Cerebellar nuclear complex (tissue), 1 donor: Measurements from ENCODE around the gene TRIP6.
"Not testable (repeated sequence)": the region's sequence is repeated elsewhere in the genome, so short reads cannot be mapped to it uniquely, and the experiment has no call there.

ENCODE experiments used
- DNase-seq, 2 experiments: peaks; one replicate each; lab custom pipeline; 2025; lab: John Stamatoyannopoulos, UW

Gene TRIP6

DNA sequence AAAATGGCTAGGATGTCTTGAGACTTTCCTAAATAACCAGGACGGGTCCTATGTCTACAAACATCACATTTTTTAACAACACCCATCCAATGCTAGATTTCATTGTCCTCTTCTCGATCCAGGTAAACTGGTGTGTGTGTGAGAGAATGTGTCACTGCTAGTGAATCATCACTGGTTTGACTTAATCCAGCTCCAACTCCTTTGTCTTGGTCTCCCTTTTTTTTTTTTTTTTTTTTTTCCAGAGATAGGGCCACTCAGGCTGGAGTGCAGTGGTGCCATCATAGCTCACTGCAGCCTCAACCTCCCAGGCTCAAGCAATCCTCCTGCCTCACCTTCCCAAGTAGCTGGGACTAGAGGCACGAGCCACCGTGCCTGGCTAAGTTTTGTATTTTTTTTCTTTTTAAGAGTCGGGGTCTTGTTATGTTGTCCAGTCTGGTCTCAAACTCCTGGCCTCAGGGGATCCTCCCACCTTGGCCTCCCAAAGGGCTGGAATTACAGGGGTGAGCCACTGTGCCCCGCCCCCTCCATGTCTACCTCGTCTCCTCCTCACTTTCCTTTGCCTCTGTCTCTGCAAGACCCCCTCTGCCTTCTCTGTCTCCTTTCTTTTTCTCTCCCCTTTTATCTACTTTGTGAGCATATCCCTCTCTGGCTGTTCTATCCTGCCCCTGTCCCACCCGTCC lies 24.5 kb downstream of the TRIP6 start:
- DNase-seq = no peak

DNA sequence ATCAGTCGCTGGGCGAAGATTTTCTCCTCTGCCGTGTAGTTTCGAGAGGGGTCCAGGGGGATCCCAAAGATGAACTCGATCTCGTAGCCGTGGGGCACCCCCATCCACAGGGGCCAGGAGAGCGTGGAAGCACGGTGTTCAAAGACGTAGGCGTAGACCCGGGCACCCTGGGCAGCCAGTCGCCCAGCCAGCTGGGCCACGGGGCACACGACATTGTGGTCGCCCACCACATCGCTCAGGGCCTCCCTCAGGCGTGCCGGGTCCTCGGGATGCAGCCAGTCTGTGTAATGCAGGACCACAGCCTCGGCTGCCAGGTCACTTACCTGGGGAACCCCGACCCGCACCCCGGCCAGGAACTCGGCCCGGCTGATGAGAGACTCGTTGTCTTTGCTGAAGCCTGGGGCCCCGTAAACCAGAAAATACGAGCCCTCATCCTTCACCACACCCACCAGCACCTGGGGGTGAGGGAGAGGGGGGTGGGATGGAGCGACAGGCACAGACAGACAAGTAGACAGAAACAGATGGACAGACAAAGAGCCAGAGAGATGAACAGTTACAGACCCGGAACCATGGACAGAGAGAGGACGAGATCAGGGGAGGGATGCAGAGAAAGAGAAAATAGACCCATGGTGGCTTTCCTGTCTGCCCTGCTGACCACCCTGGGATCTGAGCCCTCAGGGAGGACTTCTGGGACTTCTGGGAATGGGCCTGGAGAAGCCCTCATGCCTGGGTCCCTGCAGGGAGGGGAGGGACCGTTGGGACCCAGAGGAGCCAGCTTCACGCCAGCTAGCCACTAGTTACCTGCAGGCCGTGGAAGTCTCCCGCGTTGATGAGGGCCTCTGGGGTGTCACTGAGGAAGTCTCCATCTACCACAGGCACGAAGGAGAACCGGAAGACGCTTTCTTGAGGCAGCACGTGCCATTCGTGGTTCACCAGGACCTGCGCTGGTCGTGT lies 25.5 kb downstream of the TRIP6 start:
- DNase-seq = no peak

DNA sequence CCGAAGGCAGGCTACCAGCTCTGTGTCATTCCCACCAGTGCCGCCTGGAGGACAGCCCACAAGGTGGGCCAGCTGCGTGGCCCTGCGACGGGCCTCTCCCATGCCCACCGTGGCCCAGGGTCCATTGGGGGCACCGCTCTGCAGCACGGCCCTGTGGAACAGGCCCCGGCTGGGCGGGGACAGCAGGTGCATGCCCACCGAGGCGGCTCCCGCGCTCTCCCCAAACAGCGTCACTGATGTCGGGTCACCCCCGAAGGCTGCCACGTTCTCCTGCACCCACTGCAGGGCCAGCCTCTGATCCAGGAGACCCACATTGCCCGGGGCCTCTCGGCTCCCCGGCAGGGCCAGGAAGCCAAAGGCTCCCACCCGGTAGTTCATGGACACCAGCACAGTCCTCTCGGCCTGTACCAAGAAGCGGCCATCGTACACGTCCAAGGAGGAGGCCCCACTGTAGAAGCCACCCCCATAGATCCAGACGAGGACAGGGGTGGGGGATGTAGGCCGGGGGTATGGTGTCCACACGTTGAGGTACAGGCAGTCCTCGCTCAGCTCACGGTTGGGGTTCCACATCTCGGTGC lies 26.2 kb downstream of the TRIP6 start:
- DNase-seq = no peak

DNA sequence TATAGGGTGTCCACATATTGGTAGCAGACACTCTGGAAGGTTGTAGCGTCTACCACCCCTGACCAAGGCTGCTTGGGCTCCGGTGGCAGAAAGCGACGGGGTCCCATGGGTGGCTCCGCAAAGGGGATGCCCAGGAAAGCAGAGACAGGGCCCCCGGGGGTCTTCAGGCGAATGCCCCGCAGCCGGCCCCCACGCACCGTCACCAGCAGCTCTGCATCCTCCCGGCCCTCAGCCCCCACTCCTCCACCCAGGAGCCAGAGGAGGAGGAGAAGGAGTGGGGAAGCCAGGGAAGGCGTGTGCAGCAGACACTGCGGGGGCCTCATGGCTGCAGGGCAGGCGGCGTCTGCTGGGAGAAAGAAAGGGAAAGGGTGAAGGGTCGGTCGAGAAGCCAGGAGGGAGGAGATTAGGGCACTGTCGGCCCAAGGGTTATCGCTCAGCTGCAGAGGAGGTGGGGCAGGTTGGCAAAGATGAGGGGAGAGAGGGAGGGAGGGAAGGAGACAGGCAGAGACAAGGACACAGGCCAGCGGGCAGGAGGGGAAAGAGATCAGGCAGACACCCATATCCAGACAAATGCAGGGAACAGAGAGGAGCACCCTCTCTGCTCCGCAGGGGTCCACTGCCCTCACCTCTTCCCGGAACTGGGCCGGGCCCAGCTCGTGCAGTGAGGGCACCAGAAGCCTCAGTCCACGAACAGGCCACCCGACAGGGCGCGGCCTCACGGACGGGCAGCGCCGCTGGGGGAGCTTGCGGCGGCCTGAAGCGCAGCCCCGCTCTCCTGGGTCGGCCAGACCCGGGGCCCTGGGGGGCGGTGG lies 26.9 kb downstream of the TRIP6 start:
- DNase-seq = no peak

DNA sequence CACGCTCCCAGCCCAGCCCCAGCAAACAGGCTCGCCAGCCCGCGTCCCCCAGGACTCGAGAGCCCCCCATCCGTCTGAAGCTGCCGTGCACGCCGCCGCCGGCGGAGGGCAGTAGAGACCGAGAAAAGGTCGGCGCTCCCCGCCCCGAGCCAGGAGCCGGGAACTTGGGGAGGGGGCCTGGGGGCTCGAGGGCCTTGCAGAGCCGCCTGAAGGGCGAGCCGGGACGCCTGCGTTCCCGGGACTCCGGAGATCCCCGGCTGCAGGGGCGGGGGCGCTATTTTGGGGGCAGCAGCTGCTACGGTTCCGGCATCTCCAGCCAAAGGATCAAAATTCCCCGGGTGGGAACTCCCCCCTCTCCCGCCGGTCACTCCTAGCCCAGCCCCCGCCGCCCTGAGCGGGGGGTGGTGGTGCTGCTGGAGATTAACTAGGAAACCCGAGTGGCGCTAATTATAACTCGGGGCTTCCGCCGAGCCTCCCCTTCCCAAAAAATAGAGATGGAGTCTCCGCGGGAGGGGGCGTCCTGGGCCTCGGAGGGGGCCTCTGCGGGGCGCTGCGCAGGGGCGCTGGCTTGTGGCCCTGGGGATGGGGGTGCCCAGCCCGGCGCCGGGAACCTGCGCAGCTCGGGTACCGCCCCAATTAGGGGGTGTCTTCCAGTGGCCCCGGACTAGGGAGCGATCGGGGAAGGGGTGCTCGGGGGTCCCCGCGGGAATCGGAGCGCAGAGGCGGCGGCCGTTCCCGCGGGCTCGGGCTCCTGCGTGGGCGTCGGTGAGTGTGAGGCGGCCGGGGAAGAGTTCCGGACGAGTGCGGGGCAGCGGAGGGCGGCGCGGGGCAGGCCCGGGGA lies 27.9 kb downstream of the TRIP6 start:
- no peak for DNase-seq

DNA sequence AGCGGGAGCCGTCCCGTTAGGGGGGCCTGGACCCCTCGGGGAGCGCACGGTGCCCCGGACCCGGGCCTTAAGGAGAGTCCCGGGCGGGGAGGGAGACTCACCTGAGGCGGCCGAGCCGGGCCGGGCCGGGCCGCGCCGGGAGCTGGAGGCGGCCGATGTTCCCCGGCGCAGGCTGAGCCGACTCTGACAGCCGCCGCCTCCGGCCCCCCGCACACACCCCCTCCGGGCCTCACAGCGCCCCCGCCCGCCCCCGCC lies 28.4 kb downstream of the TRIP6 start, which contains the start of gene ACHE:
TSS of gene ACHE (minus strand) at position 188 of the 255 bp plus-strand sequence. CDS start 1,656 bp downstream, outside the sequence.
- DNase-seq = no peak

DNA sequence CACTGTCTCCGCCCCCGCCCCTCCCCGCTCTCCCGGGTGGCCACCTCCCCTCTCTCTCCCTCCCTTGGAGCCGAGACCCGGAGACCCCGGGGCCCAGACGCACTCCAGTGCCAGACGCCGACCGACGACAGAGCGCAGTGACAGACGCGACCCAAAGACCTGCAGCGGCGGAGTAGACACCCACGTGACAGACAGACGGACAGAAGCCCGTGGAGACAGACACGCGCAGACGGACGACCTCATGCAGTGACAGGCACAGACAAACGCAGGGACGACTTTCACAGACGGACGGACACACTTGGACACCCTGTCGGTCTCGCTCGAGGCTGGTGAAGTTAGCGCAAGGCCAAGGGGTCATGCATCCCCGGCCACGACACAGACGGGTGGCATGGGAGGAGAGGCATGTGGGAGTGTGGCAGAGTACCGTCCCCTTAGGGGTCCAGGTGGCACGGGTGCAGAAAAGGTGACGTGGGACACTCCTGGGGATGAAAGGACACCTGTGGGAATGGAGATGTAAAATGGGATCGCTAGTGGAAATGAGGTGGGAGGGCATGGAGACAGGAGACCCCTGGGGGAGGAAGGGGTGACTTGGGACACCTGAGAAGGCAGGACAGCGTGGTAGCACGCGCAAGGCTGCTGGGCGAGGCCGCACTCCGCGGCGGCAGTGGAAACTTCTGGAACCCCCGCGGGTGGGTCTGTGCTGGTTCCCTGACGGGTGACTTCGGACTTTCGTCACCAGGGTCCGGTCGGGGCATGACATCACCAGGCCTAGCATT lies 29.0 kb downstream of the TRIP6 start:
- DNase-seq = no peak

DNA sequence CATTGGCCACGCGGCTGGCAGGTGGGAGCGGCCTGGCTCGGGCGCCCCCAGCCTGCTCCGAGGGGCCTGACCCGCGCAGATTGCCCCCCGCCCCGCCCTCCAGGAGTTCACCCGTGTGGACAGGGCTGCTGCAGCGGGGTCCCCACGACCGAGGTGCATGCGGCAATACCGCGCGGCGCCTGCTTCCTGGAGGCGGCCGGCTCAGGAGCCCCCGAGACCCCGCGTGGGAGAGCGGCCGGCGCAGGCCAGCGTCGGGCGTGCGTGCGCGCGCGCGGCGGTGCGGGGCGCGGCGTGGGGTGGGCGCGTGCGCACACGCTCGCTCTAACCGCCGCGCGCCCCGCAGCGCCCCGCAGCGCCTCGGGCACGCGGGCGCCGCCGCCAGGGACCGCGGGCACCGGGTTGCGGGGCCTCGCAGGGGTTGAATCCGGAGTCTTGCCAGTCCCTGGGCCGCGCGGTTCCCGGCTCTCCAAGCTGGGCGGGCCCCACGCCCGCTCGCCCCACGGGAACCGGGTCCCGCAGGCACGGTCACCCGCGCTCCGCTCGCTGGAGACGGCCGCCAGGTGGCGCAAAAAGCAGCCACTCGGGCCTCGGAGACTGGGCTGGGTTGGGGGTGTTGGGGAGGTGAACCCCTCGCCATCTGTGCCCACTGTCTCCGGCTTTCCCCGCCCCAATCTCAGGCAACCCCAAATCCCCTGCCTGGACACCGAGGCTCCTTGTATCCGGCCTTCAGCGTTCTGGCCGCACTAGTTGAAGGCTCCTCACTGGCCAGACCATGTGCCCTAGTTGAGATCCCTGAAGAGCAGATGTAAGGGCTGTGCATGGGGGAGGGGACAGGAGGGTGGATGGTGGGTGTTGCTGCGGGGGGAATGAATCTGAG lies 29.8 kb downstream of the TRIP6 start:
- DNase-seq = peak in 1 of 2 experiments; percentile 24

DNA sequence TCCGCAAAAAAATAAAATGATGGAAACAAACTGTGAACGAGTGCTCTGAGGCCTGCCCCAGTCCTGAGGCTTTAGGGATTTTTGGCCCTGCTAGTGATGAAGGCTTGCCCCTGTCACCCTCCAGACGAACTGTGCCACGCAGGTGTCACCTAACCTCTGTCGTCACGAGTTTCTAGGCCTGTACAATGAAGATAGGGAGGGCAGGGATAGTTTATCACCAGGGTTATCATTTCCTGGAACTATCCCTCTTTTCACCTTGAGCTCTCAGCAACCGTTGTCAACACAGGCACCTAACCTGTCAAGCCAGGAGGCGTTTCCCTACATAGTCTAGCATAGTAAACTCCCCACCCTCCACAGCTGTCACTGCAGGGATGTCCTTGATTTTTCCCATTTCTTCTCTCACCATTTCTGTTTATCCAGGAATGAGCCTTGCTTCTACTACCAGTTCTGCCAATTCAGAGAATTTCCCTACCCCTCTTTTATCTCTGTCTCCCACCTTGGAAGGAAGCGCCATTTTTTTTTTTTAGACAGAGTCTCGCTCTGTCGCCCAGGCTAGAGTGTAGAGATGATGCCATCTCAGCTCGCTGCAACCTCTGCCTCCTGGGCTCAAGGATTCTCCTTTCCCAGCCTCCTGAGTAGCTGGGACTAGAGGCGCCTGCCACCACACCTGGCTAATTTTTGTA lies 30.7 kb downstream of the TRIP6 start:
- DNase-seq = no peak

DNA sequence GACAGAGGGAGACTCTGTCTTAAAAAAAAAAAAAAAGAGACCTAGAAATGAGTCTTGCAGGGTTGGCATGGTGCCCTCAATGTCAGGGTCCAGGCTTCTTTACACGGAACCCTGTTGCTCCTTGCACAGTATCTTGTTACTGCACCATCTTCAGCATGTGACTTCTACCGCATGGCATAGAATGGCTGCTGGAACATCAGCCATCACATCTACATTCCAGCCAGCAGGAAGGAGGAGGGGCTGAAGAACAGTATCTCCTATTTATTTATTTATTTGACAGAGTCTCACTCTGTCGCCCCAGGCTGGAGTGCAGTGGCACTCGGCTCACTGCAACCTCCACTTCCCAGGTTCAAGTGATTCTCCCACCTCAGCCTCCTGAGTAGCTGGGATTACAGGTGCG lies 32.2 kb downstream of the TRIP6 start:
- DNase-seq = no peak

DNA sequence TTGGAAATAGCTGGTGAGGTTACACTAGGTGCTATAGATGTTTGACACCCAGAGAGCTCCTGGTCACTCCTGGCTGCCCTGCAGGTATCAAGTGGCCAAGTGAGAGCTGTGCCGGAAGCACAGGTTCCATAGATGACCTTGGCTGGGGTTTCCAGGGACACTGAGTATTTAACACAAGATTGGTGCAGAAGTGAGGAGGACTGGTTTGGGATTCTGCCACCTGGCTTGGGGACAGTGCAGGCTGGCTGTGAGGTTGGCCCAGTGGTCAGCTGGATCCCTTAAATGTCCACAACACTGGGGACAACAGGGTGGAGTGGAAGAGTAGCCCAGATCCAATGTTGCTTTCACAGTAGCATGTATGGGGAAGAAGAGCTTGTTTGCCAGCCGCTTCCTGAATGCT lies 33.8 kb downstream of the TRIP6 start:
- no peak for DNase-seq

DNA sequence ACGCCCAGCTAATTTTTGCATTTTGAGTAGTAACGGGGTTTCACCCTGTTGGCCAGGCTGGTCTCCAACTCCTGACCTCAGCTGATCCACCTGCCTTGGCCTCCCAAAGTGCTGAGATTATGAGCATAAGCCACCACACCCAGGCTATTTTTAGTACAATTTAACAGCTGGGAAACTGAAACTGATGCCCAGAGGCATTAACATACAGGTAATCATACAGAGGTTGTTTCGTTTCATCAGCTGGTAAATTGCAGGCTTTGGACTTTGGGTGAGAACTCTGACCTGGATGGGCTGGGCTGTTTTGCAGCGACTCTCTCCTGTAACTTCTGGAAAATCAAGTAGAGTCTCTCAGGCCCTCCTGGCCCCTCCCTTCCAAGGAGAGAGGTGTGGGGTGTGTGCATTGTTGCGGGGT lies 34.7 kb downstream of the TRIP6 start:
- no peak for DNase-seq

DNA sequence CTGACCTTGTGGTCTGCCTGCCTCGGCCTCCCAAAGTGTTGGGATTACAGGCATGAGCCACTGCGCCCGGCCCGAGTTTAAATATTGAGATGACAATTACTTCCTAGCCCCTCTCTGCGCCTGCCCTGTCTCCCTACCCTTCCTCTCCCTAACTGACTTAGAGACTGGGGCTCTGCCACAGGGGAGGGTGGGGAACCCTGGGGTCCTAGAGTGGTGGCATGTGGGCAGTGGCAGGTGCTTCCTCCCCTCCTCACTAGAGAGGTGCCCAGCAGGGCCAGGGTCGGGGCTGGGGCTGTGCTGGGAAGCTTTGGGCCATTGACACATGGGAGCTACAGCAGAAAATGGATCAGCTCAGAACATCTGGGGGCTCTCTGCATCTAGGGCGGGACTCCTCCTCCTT lies 35.5 kb downstream of the TRIP6 start:
- no peak for DNase-seq

DNA sequence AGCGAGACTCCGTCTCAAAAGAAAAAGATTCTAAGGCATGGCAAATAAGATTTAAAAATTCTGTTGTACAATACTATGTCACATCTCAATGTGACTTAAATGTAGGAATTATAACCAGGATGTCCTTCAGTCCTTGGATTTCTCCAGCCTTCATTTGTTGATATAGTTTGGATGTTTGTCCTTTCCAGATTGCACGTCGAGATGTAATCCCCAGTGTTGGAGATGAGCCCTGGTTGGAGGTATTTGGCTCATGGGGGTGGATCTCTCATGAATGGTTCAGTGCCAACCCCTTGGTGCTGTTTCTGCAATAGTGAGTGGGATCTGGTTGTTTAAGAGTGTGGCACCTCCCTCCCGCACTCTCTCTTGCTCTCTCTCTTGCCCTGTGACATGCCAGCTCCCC lies 41.3 kb downstream of the TRIP6 start:
- DNase-seq = no peak

DNA sequence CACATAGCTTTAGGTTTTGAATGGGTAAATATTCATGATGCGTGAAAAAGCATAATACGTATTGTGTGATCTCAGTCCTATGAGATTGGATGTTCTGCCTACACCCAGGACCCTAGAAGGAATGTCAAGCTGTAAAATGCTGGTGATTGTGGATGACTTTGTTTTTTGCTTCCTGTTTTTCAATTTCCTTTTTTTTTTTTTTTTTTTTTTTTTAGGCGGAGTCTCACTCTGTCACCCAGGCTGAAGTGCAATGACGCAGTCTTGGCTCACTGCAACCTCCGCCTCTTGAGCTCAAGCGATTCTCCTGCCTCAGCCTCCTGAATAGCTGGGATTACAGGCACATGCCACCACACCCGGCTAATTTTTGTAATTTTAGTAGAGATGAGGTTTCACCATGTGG lies 43.3 kb downstream of the TRIP6 start:
- DNase-seq = not testable (repeated sequence)

DNA sequence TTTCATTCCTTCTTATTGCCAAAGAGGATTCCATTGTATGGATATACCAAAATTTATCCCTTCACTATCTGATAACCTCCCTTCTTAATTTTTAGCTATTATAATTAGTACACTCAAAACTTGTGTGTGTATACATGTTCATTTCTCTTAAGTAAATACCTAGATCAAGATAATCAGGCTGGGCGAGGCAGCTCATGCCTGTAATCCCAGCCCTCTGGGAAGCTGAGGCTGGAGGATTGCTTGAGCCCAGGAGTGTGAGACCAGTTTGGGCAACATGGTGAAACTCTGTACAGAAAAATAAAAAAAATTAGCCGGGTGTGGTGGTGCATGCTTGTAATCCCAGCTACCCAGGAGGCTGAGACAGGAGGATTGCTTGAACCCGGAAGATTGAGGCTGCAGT lies 44.3 kb downstream of the TRIP6 start:
- DNase-seq = no peak

DNA sequence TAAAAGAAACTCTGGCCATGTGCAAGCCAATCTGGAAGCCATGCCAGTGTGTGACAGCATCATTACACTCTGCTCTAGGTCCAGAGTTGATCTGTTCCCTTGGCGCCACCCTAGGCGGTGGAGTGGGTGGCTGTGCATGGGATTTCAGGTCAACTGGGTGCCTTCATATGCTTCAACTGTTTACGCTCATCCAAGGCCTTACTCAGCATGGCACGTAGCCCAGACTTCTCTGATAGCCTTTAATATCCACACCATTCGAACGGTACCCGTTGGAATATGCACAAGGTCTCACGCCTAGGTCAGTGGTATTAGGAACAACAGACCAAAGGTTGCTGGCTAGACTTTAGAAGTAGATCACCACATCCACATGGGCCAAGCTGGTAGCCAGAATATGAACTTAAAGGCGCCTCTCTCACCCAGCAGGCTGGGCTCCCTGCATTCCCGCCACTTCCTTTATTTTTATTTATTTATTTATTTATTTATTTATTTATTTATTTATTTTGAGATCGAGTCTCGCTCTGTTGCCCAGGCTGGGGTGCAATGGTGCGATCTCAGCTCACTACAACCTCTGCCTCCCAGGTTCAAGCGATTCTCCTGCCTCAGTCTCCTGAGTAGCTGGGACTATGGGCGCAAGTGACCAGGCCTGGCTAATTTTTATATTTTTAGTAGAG lies 47.2 kb downstream of the TRIP6 start:
- no peak for DNase-seq

DNA sequence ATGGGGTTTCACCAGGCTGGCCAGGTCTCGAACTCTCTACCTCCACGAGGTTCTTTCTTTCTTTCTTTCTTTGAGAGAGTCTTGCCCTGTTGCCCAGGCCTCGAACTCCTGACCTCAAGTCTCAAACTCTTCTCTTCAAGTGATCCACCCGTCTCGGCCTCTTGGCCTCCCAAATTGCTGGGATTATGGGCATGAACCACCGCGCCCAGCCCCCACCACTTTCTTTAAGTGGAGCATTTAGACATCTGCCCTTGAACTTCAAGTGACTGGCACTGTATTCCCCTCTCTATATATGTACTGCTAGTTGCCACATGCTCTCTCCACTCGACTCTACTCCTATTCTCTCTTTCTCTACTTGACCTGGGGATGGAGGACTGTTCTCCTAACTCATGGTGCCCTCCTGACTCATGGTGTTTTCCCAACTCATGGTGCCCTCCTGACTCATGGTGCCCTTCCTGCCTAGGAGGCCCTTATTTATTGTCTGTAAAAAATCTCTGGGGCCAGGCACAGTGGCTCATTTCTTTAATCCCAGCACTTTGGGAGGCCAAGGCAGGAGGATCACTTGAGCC lies 47.8 kb downstream of the TRIP6 start:
- DNase-seq = no peak
